Lower leg skin (tissue), 4 donors: ENCODE data around the gene EIF2D. TPM values are rescaled to one million over a fixed set of nuclear protein-coding genes. Genes with fewer than 3 reads are reported as not detected.
A peak's percentile ranks its signal among the peaks of the same experiment; 100 is the strongest.
"Not testable (repeated sequence)": the region's sequence is repeated elsewhere in the genome, so short reads cannot be mapped to it uniquely, and the experiment has no call there.

ENCODE experiments used
- DNase-seq, 2 donors: peaks; one replicate each; pipeline ENCODE4 v3.0.0-alpha.2; 2019; ENCODE audit warnings: low spot score in 2 of 2
- H3K4me3 ChIP-seq: fragments of 200-600 bp; sonication (generic); 2 replicates; pipeline ENCODE4 v1.5.1; 2017; ENCODE audit warnings: mild to moderate bottlenecking, low read depth; ENCODE audit not compliant: poor library complexity, severe bottlenecking
- POLR2A ChIP-seq, 2 donors: fragments of 450-650 bp; IDR thresholded peaks; one replicate each; pipeline ENCODE4 v1.6.1; 2016 to 2017; ENCODE audit warnings: antibody characterized with exemption in 2 of 2, mild to moderate bottlenecking in 1 of 2, moderate library complexity in 1 of 2
- WGBS, 2 donors: methylation state at CpG; one replicate each; pipeline ENCODE4 v1.1.5; 2018; 5-methylcytosine and 5-hydroxymethylcytosine counted together
- intact Hi-C: fragments of 100-400 bp; cut with DNase I; formaldehyde crosslinking; loops from one replicate; pipeline ENCODE4 v1.15.0; 2023; ENCODE audit warnings: low total_unique reads
- total RNA-seq, 4 donors: library from RNA; depleted of rRNA; stranded (reverse); fragments of >200 nt; gene quantifications; one replicate each; pipeline ENCODE4 v1.1.0, GENCODE V29; 2016
- TF ChIP-seq, protein P1 (sequence below), 3 donors: fragments of 450-650 bp; IDR thresholded peaks; one replicate each; pipeline ENCODE4 v1.5.1; 2016; ENCODE audit warnings: antibody characterized with exemption in 3 of 3, mild to moderate bottlenecking in 3 of 3, moderate library complexity in 2 of 3

Gene EIF2D
- total RNA-seq, 4 donors from 2014 or later = 39.7 to 57.3 (median 53.1) TPM

DNA sequence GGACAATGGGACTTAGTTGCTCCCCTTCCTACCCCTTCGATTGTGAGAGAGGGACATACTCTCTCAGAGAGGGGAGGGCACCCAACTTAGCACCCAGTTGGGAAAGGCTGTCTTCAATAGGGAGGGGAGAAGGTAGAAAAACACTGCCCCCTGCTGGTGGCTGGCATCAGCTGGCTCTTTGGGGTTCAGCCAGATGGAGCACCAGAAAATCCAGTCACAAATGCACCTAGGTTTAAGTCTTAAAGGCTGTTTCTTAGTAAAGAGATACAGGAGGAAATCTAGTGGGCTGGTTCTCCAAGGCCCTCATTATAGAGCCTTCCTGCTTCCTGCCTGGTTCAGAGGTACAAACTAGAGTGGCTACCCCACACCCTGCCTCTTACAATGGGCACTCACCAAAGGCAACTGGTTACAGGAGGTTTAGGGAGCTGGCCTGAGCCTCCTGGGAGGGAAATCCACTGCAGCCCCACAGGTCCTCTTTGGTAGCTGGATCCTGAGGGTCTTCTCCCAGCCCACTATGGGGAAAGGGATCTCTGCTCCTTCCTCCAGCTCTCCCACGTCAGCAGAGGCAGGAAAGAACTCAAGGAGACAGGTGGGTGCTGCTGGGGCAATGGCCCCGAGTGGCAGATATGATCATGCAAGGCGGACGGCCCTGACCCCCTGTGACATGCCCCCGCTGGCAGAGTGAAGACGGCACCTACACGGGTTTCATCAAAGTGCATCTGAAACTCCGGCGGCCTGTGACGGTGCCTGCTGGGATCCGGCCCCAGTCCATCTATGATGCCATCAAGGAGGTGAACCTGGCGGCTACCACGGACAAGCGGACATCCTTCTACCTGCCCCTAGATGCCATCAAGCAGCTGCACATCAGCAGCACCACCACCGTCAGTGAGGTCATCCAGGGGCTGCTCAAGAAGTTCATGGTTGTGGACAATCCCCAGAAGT, 28.3 kb downstream of the EIF2D start:
- peak; percentile 75 to 96 for DNase-seq
- 78 to 84% methylated on average over 13 to 16 of the region's 16 CpGs for WGBS, 2 donors
- TF ChIP-seq POLR2A (IDR thresholded peaks at IDR 0.05) = no peak
- TF ChIP-seq, protein P1, sequence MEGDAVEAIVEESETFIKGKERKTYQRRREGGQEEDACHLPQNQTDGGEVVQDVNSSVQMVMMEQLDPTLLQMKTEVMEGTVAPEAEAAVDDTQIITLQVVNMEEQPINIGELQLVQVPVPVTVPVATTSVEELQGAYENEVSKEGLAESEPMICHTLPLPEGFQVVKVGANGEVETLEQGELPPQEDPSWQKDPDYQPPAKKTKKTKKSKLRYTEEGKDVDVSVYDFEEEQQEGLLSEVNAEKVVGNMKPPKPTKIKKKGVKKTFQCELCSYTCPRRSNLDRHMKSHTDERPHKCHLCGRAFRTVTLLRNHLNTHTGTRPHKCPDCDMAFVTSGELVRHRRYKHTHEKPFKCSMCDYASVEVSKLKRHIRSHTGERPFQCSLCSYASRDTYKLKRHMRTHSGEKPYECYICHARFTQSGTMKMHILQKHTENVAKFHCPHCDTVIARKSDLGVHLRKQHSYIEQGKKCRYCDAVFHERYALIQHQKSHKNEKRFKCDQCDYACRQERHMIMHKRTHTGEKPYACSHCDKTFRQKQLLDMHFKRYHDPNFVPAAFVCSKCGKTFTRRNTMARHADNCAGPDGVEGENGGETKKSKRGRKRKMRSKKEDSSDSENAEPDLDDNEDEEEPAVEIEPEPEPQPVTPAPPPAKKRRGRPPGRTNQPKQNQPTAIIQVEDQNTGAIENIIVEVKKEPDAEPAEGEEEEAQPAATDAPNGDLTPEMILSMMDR (IDR thresholded peaks at IDR 0.05) = peak in 1 of 3 donors; percentile 63
- no peak overlapping the region for H3K4me3 ChIP-seq
- intact Hi-C loops = loop anchor here (5.0 kb wide), 1 partner anchor 92 kb away; no protein-coding TSS in a partner anchor

DNA sequence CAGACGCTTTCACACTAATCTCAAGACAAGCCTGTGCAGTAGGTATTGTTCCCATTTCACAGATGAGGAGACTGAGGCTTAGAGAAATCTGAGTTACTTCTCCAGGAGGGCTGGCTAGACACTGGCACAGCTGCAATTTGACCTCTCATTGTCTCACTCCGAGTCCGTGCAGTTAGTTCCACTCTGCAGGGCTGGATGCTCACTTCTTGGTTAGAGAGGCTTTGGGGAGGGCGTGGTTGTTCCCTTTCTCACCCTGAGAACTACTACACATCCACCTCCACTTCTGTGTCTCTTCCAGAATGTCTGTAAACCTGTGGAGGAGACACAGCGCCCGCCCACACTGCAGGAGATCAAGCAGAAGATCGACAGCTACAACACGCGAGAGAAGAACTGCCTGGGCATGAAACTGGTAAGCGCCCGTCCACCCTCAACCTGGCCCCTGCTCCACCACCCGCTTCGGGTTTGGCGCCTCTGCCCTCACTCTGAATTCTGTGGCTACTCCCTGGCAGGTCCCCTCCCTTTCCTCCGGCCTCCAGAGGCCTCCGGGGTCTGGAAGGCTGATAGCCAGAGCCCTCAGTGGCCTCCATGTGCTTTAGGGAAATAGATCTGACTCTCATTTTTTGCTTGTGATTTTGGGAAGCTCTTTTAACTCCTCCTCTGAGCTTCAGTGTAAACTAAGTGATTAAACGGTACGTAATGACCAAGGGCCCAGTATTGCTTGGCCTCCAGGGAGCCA, 29.1 kb downstream of the EIF2D start:
- 49 to 63% methylated on average over 18 of the region's 18 CpGs for WGBS, 2 donors
- no peak overlapping the region for H3K4me3 ChIP-seq
- no peak for DNase-seq
- intact Hi-C loops = loop anchor here (5.0 kb wide), 1 partner anchor 91 kb away; no protein-coding TSS in a partner anchor
- TF ChIP-seq, protein P1 (IDR thresholded peaks at IDR 0.05) = no peak
- no peak for TF ChIP-seq POLR2A (IDR thresholded peaks at IDR 0.05)

DNA sequence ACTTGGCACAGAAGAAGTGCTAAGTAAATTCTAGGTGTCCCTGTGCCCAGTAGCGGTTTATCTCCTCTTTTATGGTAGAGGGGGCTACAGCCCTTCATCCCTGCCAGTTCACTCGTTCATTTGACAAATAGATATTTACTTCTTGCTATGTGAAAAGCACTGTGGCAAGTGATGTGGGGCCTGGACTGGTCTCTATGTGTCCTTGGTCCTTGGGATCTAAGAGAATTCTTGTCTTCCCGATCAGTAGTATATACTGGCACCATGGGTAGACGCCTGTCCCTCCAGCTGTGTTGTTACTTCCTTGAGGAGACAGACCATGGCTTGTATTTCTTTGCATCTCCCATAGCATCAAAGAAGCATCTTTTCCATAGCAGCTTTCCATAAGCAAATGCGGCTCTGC, 29.7 kb downstream of the EIF2D start:
- no peak for DNase-seq
- no peak overlapping the region for H3K4me3 ChIP-seq
- 88 to 91% methylated on average over 5 of the region's 5 CpGs for WGBS, 2 donors
- intact Hi-C loops = loop anchor here (5.0 kb wide), 1 partner anchor 90 kb away; no protein-coding TSS in a partner anchor
- TF ChIP-seq, protein P1 (IDR thresholded peaks at IDR 0.05) = no peak
- TF ChIP-seq POLR2A (IDR thresholded peaks at IDR 0.05) = no peak

DNA sequence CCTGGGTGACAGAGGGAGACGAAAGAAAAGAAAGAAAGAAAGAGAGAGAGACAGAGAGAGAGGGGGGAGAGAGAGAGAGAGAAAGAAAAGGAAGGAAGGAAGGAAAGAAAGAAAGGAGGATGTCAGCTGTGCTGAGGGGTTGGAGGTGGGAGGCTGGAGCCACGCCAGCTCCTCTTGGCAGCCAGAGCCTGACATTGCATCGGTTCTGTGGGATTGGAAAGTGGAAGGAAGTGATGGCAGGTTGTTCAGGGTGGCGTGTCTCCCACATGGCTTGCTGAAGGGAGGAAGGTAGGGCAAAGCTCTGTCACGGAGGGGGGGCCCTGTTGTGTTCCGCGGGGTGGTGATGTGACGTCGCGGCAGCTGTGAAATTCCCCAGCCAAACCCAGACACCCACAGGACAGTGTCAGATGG, 30.7 kb downstream of the EIF2D start:
- intact Hi-C loops = loop anchor here (5.0 kb wide), 1 partner anchor 89 kb away; no protein-coding TSS in a partner anchor
- H3K4me3 ChIP-seq = no peak overlapping the region
- no peak for TF ChIP-seq POLR2A (IDR thresholded peaks at IDR 0.05)
- TF ChIP-seq, protein P1 (IDR thresholded peaks at IDR 0.05) = no peak
- DNase-seq = no peak
- WGBS, 2 donors = 56 to 67% methylated on average over 10 of the region's 10 CpGs

DNA sequence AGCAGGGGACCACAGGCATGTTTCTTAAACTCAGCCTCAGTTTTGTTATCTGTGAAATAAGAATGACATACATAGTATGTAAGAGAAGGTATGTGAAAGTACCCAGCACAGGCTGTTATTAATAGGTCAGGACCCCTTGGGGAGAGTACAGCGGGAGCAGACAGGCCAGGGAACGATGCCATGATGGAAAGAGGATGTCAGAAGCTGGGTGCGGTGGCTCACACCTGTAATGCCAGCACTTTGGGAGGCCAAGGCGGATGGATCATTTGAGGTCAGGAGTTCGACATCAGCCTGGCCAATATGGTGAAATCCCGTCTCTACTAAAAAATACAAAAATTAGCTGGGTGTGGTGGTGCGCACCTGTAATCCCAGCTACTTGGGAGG, 31.2 kb downstream of the EIF2D start:
- not testable (repeated sequence) for DNase-seq, H3K4me3 ChIP-seq
- 93 to 96% methylated on average over 7 of the region's 7 CpGs for WGBS, 2 donors
- intact Hi-C loops = loop anchor here (5.0 kb wide), 1 partner anchor 89 kb away; no protein-coding TSS in a partner anchor
